Measurements from ENCODE around the gene PKN1. TPM values are rescaled to one million over a fixed set of nuclear protein-coding genes. Genes with fewer than 3 reads are reported as not detected.

Gene PKN1
- total RNA-seq, 1 donor from 2014 or later: 204 TPM

- no peak overlapping the region for H3K4me3 Mint-ChIP-seq (ENCODE audit: unreplicated experiment)
- no peak overlapping the region for H3K27ac Mint-ChIP-seq (ENCODE audit: unreplicated experiment)
- H3K9me3 Mint-ChIP-seq (ENCODE audit: low read depth): no peaks in the 10 kb centered on the region
- no peak for TF ChIP-seq CTCF (IDR thresholded peaks at IDR 0.05)
- peaks cover 8% of the 10 kb centered on the region for H3K36me3 Mint-ChIP-seq (ENCODE audit: low read depth)
- no peak for DNase-seq (ENCODE audit: low spot score)
- no peaks in the 10 kb centered on the region for H3K27me3 Mint-ChIP-seq (ENCODE audit: low read depth)
- H3K4me1 Mint-ChIP-seq (ENCODE audit: low read depth): peaks cover 40% of the 10 kb centered on the region
Measured at GRCh38 chr19:14473073-14473977, 40.2 kb downstream of the PKN1 start.

- peak overlapping the region; percentile 42 for H3K4me3 Mint-ChIP-seq (ENCODE audit: unreplicated experiment)
Measured at GRCh38 chr19:14473978-14474578, 41.0 kb downstream of the PKN1 start.

GRCh38 chr19:14474827-14475226, 41.7 kb downstream of the PKN1 start:
- Mint-ChIP-seq H3K4me3 (ENCODE audit: unreplicated experiment) (peak overlapping the region; percentile 42), H3K9me3 (ENCODE audit: low read depth) (no peaks in the 10 kb centered on the region), H3K4me1 (ENCODE audit: low read depth) (peaks cover 40% of the 10 kb centered on the region), H3K36me3 (ENCODE audit: low read depth) (peaks cover 5% of the 10 kb centered on the region), H3K27me3 (ENCODE audit: low read depth) (no peaks in the 10 kb centered on the region), H3K27ac (ENCODE audit: unreplicated experiment) (peak overlapping the region; percentile 65)
- peak; percentile 92 for DNase-seq (ENCODE audit: low spot score)
- no peak for TF ChIP-seq CTCF (IDR thresholded peaks at IDR 0.05)

More at GRCh38 chr19:14473978-14474578, 41.0 kb downstream of the PKN1 start:
- no peak for DNase-seq (ENCODE audit: low spot score)
- H3K27ac Mint-ChIP-seq (ENCODE audit: unreplicated experiment): no peak overlapping the region
- H3K36me3 Mint-ChIP-seq (ENCODE audit: low read depth): peaks cover 5% of the 10 kb centered on the region
- no peak for TF ChIP-seq CTCF (IDR thresholded peaks at IDR 0.05)
- no peaks in the 10 kb centered on the region for H3K9me3 Mint-ChIP-seq (ENCODE audit: low read depth)
- H3K27me3 Mint-ChIP-seq (ENCODE audit: low read depth): no peaks in the 10 kb centered on the region
- peaks cover 40% of the 10 kb centered on the region for H3K4me1 Mint-ChIP-seq (ENCODE audit: low read depth)

- peak within 1 kb of the TSS; percentile 42 for H3K4me3 Mint-ChIP-seq (ENCODE audit: unreplicated experiment)
- H3K36me3 Mint-ChIP-seq (ENCODE audit: low read depth): peaks cover 5% of the 10 kb centered on the region
- no peaks in the 10 kb centered on the region for H3K27me3 Mint-ChIP-seq (ENCODE audit: low read depth)
- peaks cover 40% of the 10 kb centered on the region for H3K4me1 Mint-ChIP-seq (ENCODE audit: low read depth)
- peak; percentile 72 for TF ChIP-seq CTCF (IDR thresholded peaks at IDR 0.05)
- peak within 1 kb of the TSS; percentile 93 for H3K27ac Mint-ChIP-seq (ENCODE audit: unreplicated experiment)
- no peak for DNase-seq (ENCODE audit: low spot score)
- no peaks in the 10 kb centered on the region for H3K9me3 Mint-ChIP-seq (ENCODE audit: low read depth)
Measured at GRCh38 chr19:14475251-14476073, 42.4 kb downstream of the PKN1 start, which contains the start of gene PTGER1. TSS of gene PTGER1 (minus strand) at chr19:14475354. CDS start at chr19:14474320, 1,034 bp downstream.

GRCh38 chr19:14476327-14476672, 43.2 kb downstream of the PKN1 start:
- TF ChIP-seq CTCF (IDR thresholded peaks at IDR 0.05): no peak
- Mint-ChIP-seq H3K9me3 (ENCODE audit: low read depth) (no peaks in the 10 kb centered on the region), H3K36me3 (ENCODE audit: low read depth) (peaks cover 5% of the 10 kb centered on the region), H3K4me3 (ENCODE audit: unreplicated experiment) (peak overlapping the region; percentile 45), H3K27me3 (ENCODE audit: low read depth) (no peaks in the 10 kb centered on the region), H3K27ac (ENCODE audit: unreplicated experiment) (peak overlapping the region; percentile 93), H3K4me1 (ENCODE audit: low read depth) (peaks cover 40% of the 10 kb centered on the region)
- no peak for DNase-seq (ENCODE audit: low spot score)

Measured in chondrocyte (in vitro differentiated cells).